Stomach smooth muscle (tissue), 2 donors: ENCODE data around the gene KRTAP5-9.
"Not testable (repeated sequence)": the region's sequence is repeated elsewhere in the genome, so short reads cannot be mapped to it uniquely, and the experiment has no call there.

Experiments used
- H3K27ac ChIP-seq: one replicate; pipeline ENCODE4 v1.7.0; 2013; ENCODE audit warnings: mild to moderate bottlenecking, low read length, inconsistent platforms
- H3K27me3 ChIP-seq, 2 donors: one replicate each; pipeline ENCODE4 v1.7.0; 2013; ENCODE audit warnings: low read length in 2 of 2; ENCODE audit not compliant: insufficient read depth in 2 of 2, control insufficient read depth in 1 of 2
- H3K36me3 ChIP-seq, 2 donors: one replicate each; pipeline ENCODE4 v1.7.0; 2013; ENCODE audit warnings: low read length in 2 of 2; ENCODE audit not compliant: control insufficient read depth in 2 of 2, insufficient read depth in 2 of 2
- H3K4me1 ChIP-seq: one replicate; pipeline ENCODE4 v1.7.0; 2013; ENCODE audit warnings: low read length; ENCODE audit not compliant: control insufficient read depth, insufficient read depth
- H3K4me3 ChIP-seq, 2 donors: one replicate each; pipeline ENCODE4 v1.7.0; 2013; ENCODE audit warnings: low read length in 2 of 2
- H3K9ac ChIP-seq, 2 donors: one replicate each; pipeline ENCODE4 v1.7.0; 2013; ENCODE audit warnings: low read length in 2 of 2, mild to moderate bottlenecking in 1 of 2
- H3K9me3 ChIP-seq, 2 donors: one replicate each; pipeline ENCODE4 v1.7.0; 2013; ENCODE audit warnings: low read length in 2 of 2; ENCODE audit not compliant: control insufficient read depth in 2 of 2
- donor health status: healthy.
- donor health status: Pancreatic carcinoma.

KRTAP5-9 gene

DNA sequence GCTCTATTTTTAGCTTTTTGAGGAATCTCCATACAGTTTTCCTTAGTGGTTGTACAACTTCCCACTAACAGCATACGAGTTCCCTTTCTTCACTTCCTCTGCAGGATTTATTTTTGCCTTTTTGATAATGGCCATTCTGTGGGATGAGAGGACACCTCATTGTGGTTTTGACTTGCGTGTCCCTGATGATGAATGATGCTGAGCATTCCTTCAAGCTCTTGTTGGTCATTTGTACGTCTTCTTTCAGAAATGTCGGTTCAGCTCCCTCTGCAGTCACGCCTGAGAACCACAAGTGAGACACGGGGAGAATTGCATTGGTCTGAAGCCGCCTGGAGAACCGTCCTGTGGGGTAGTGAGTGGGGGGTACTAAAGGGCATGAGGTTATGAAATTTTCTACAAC, 15.2 kb downstream of the KRTAP5-9 start:
- no peaks in the 10 kb centered on the region for H3K9me3 ChIP-seq
- no peaks in the 10 kb centered on the region for H3K36me3 ChIP-seq
- H3K27ac ChIP-seq: no peak overlapping the region
- no peak overlapping the region for H3K9ac ChIP-seq
- peaks cover 7 to 14% of the 10 kb centered on the region in 2 donors for H3K27me3 ChIP-seq
- no peaks in the 10 kb centered on the region for H3K4me1 ChIP-seq
- no peak overlapping the region for H3K4me3 ChIP-seq

DNA sequence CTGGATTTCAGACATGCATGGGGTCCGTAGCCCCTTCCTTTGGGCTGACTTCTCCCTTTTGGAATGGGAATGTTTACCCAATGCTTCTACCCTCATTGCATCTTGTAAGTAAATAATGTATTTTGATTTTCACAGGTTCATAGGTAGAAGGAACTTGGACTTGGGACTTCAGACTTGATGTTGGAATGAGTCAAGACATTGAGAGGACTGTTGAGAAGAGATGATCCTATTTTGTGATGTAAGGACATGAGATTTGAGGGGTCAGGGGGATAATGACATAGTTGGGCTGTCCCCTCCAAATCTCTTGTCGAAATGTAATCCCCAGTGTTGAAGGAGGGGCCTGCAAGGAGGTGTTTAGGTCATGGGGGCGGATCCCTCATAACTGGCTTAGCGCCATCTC, 16.2 kb downstream of the KRTAP5-9 start:
- H3K9me3 ChIP-seq: no peaks in the 10 kb centered on the region
- H3K36me3 ChIP-seq: no peaks in the 10 kb centered on the region
- no peak overlapping the region for H3K4me3 ChIP-seq
- no peaks in the 10 kb centered on the region for H3K4me1 ChIP-seq
- H3K27me3 ChIP-seq: peaks cover 7 to 14% of the 10 kb centered on the region in 2 donors
- H3K9ac ChIP-seq: no peak overlapping the region
- H3K27ac ChIP-seq: no peak overlapping the region

DNA sequence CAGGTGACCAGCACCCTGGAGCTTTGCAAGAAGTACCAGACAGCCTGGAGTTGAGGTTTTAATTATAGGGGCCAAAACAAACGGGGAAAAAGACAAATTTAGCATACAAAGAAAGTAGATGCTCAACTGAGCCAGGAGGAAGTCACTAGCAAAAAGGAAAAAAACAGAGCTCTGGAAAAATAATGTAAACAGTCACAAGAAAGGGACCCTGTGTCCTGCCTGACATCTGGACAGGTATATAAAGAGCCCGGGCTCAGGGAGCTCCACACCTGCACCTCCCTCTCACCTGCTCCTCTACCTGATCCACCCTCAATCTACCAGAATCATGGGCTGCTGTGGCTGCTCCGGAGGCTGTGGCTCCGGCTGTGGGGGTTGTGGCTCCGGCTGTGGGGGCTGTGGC, 17.0 kb downstream of the KRTAP5-9 start, which contains the start of gene KRTAP5-10:
Gene KRTAP5-10, plus strand, starts transcription at position 301 of the 400 bp plus-strand sequence. Its CDS starts 25 bp downstream, at position 326.
- H3K27ac ChIP-seq: no peak within 1 kb of the TSS
- no peaks in the 10 kb centered on the region for H3K9me3 ChIP-seq
- no peaks in the 10 kb centered on the region for H3K36me3 ChIP-seq
- no peak within 1 kb of the TSS for H3K4me3 ChIP-seq
- no peak within 1 kb of the TSS for H3K9ac ChIP-seq
- no peaks in the 10 kb centered on the region for H3K4me1 ChIP-seq
- H3K27me3 ChIP-seq: peaks cover 7 to 14% of the 10 kb centered on the region in 2 donors

DNA sequence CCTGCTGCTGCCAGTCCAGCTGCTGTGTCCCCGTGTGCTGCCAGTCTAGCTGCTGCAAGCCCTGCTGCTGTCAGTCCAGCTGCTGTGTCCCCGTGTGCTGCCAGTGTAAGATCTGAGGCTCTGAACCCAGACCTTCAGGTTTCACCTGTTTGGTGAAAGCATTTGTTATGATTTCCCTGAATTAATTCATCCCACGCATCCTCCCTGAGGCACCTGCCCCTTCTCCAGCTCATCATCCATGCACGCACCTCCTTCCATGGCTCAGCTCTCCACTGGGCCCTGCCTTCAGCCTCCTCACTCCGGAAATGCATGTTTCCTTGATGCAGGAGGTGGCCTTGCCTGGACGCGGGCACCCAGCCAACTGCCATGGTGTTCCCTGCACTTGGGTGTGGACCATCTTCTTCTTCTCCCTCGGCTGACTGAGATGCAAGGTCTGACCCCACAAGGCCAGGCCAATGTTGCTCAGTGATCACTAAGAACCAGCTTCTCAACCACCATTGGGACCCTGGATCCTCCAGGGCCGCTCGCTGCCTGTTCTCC, 17.9 kb downstream of the KRTAP5-9 start:
- no peaks in the 10 kb centered on the region for H3K9me3 ChIP-seq
- peaks cover 7 to 14% of the 10 kb centered on the region in 2 donors for H3K27me3 ChIP-seq
- no peak overlapping the region for H3K9ac ChIP-seq
- no peak overlapping the region for H3K4me3 ChIP-seq
- H3K4me1 ChIP-seq: no peaks in the 10 kb centered on the region
- no peaks in the 10 kb centered on the region for H3K36me3 ChIP-seq
- H3K27ac ChIP-seq: no peak overlapping the region

DNA sequence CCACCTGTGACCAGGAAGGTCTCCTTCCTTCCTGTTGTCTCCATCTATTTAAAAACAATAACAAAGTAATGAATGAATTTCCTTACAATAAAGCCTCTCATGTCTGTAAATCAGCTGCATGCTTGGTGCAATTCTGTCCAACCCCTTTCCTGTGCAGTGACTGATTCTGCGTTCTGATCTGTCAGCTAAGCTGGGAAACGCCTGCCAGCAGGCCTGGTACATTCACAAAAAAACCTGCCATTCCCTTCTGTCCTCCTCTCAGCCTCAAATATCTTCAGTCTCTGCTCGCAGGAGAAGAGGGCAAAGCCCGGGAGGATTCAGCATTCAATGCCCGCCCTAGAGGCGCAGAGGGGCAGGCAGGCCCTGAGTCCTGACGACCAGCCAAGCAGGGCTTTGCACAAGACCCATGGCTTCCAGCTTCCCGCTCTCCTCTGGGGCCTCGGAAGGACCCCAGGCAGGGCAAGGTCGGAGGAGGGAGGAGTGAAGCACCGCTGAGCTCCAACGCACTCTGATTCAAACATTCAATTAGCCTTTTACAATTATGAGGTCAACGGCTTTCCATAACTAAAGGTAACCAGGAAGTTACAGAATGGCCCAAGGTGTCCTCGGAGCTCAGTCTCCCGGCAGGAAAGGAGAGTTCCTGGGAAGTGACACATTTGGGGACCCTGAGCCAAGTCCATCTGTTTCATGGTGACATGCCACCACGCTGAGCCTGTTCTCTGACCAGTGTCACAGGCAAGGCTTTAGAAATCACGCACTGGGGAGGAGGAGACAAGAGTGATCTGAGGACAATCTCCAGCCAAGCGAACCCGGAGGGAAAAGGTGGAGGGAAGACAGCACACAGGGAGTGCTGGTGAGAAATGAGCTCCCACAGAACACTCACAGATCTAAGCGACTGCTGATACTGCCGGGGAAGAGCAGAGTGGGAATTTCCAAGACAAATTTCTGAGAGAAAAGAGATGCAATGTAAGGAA, 18.7 kb downstream of the KRTAP5-9 start:
- not testable (repeated sequence) for H3K36me3 ChIP-seq, H3K4me3 ChIP-seq, H3K4me1 ChIP-seq, H3K27ac ChIP-seq, H3K9me3 ChIP-seq, H3K9ac ChIP-seq
- H3K27me3 ChIP-seq: peaks cover 7 to 14% of the 10 kb centered on the region in 2 donors

DNA sequence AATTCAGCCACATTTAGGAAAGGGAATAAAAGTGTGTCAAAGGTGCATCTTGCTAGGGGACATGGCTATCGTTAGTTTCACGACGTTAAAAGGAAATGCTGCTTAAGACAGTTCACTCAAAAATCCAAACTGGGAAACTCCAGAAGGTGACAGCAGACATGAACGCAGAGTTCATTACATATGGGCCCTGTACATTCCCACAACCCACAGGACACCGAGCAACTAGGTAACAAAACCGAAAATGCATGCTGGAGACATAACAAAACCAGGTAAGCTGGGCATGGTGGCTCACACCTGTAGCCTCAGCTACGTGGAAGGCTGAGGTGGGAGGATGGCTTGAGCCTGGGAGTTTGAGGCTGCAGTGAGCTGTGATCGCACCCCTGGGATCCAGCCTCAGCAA, 19.4 kb downstream of the KRTAP5-9 start:
- H3K4me1 ChIP-seq, H3K27ac ChIP-seq, H3K9ac ChIP-seq, H3K4me3 ChIP-seq, H3K9me3 ChIP-seq, H3K36me3 ChIP-seq: not testable (repeated sequence)
- peaks cover 10 to 15% of the 10 kb centered on the region in 2 donors for H3K27me3 ChIP-seq

GRCh38 chr11:71568704-71569349, 20.6 kb downstream of the KRTAP5-9 start:
- Histone ChIP-seq H3K27ac (no peak overlapping the region), H3K4me1 (no peaks in the 10 kb centered on the region), H3K36me3 (no peaks in the 10 kb centered on the region), H3K9me3 (no peaks in the 10 kb centered on the region), H3K9ac (no peak overlapping the region), H3K4me3 (no peak overlapping the region), H3K27me3 (peaks cover 9% of the 10 kb centered on the region in 2 donors)

DNA sequence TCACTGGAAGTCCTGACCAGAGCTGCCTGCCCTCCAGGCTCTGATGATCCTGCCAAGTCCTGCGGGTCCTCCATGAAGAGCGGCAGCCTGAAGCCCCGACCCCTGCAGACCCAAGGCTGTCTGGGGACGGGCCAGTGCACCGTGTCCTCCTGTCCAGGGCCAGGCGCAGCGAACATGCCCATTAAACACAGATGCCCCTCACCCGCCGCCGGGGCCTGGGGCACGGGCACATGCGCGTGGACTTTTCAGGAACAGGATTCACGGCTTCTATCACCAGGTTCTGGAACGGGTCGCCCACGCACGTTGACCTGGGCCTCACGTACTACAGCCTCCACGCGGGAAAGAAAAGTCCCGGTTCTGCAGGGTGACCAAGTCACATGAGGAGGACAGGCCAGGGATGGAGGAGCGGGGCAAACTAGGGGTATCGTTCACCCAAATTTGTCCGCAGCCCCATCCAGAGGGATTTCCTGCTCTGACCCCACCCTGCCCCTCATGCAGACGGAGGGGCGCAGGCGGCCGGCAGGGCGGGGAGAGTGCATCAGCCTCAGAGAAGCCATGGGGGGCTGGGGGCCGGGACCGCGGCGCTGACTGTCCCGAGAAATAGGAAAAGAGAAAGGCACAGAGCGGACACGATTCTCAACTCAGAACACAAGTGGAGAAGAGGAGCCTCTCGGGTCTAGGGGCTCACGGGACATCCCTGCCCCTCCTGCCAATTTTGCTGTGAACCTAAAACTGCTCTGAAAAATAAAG, 23.1 kb downstream of the KRTAP5-9 start:
- H3K36me3 ChIP-seq, H3K9ac ChIP-seq, H3K27ac ChIP-seq, H3K4me3 ChIP-seq, H3K27me3 ChIP-seq, H3K9me3 ChIP-seq, H3K4me1 ChIP-seq: not testable (repeated sequence)

- Histone ChIP-seq H3K27ac (no peak overlapping the region), H3K4me3 (no peak overlapping the region), H3K4me1 (no peaks in the 10 kb centered on the region), H3K9me3 (no peaks in the 10 kb centered on the region), H3K27me3 (peaks cover 6 to 10% of the 10 kb centered on the region in 2 donors), H3K9ac (no peak overlapping the region), H3K36me3 (no peaks in the 10 kb centered on the region)
These were observed 24.6 kb downstream of the KRTAP5-9 start for GRCh38 chr11:71572811-71573210.

- Histone ChIP-seq H3K9me3 (no peaks in the 10 kb centered on the region), H3K4me3 (no peak overlapping the region), H3K4me1 (no peaks in the 10 kb centered on the region), H3K36me3 (no peaks in the 10 kb centered on the region), H3K27me3 (peaks cover 6 to 12% of the 10 kb centered on the region in 2 donors), H3K9ac (no peak overlapping the region), H3K27ac (no peak overlapping the region)
These were observed 26.2 kb downstream of the KRTAP5-9 start for GRCh38 chr11:71574418-71574817.
